ENCODE data around the gene IDH3A. TPM values are rescaled to one million over a fixed set of nuclear protein-coding genes. Genes with fewer than 3 reads are reported as not detected.
A peak's percentile ranks its signal among the peaks of the same experiment; 100 is the strongest.

IDH3A gene
- total and polyA plus RNA-seq, 2 donors (not counting 1 experiment from before 2014, with no cell fraction given), result 24.9 to 65.0 TPM

- H4K20me1 ChIP-seq (ENCODE audit: control insufficient read depth, extremely low read depth, insufficient read depth, low read length), result no peaks in the 10 kb centered on the region
- H3K4me1 ChIP-seq (ENCODE audit: control insufficient read depth, extremely low read depth, insufficient read depth, low read length), result no peaks in the 10 kb centered on the region
- no peak overlapping the region for H3K9ac ChIP-seq (ENCODE audit: insufficient read depth, low read length)
- H3K27ac ChIP-seq (ENCODE audit: insufficient read depth, low read length), result no peak overlapping the region
- peak in 1 of 2 donors; percentile 42 for DNase-seq (ENCODE audit: low read depth in 2 of 2)
- H2AFZ ChIP-seq (ENCODE audit: low read length), result no peak overlapping the region
- H3K4me2 ChIP-seq (ENCODE audit: extremely low read depth, insufficient read depth, low read length), result no peak overlapping the region
- no peaks in the 10 kb centered on the region for H3K27me3 ChIP-seq (ENCODE audit: control insufficient read depth, insufficient read depth, low read length)
- peaks cover 6% of the 10 kb centered on the region for H3K79me2 ChIP-seq (ENCODE audit: control insufficient read depth, insufficient read depth, low read length)
- H3K36me3 ChIP-seq (ENCODE audit: control insufficient read depth, insufficient read depth, low read length), result no peaks in the 10 kb centered on the region
- H3K9me3 ChIP-seq (ENCODE audit: control insufficient read depth, insufficient read depth, low read depth, low read length), result no peaks in the 10 kb centered on the region
- TF ChIP-seq EZH2 (IDR thresholded peaks at IDR 0.05; ENCODE audit: low read length, missing control alignments) (no peak), CTCF (conservative IDR thresholded peaks at IDR 0.05 in 1 of 2, IDR thresholded peaks at IDR 0.05 in 1 of 2; ENCODE audit: low read depth in 1 of 2, low read length in 2 of 2) (no peak)
- H3K4me3 ChIP-seq (replicated peaks in 1 of 4; ENCODE audit: control extremely low read depth in 1 of 4, insufficient read depth in 1 of 4, low read depth in 3 of 4, low read length in 4 of 4), result no peak overlapping the region
Measured at GRCh38 chr15:78155355-78155939, 6.3 kb downstream of the IDH3A start.

GRCh38 chr15:78156653-78157052, 7.5 kb downstream of the IDH3A start:
- H3K27ac ChIP-seq (ENCODE audit: insufficient read depth, low read length), result no peak overlapping the region
- no peak overlapping the region for H3K4me2 ChIP-seq (ENCODE audit: extremely low read depth, insufficient read depth, low read length)
- H2AFZ ChIP-seq (ENCODE audit: low read length), result no peak overlapping the region
- H3K27me3 ChIP-seq (ENCODE audit: control insufficient read depth, insufficient read depth, low read length), result no peaks in the 10 kb centered on the region
- no peak overlapping the region for H3K9ac ChIP-seq (ENCODE audit: insufficient read depth, low read length)
- no peaks in the 10 kb centered on the region for H3K36me3 ChIP-seq (ENCODE audit: control insufficient read depth, insufficient read depth, low read length)
- no peaks in the 10 kb centered on the region for H4K20me1 ChIP-seq (ENCODE audit: control insufficient read depth, extremely low read depth, insufficient read depth, low read length)
- H3K79me2 ChIP-seq (ENCODE audit: control insufficient read depth, insufficient read depth, low read length), result peaks cover 2% of the 10 kb centered on the region
- no peak for DNase-seq (ENCODE audit: low read depth in 2 of 2)
- no peaks in the 10 kb centered on the region for H3K4me1 ChIP-seq (ENCODE audit: control insufficient read depth, extremely low read depth, insufficient read depth, low read length)
- no peak overlapping the region for H3K4me3 ChIP-seq (replicated peaks in 1 of 4; ENCODE audit: control extremely low read depth in 1 of 4, insufficient read depth in 1 of 4, low read depth in 3 of 4, low read length in 4 of 4)
- TF ChIP-seq CTCF (conservative IDR thresholded peaks at IDR 0.05 in 1 of 2, IDR thresholded peaks at IDR 0.05 in 1 of 2; ENCODE audit: low read depth in 1 of 2, low read length in 2 of 2), result no peak
- no peak for TF ChIP-seq EZH2 (IDR thresholded peaks at IDR 0.05; ENCODE audit: low read length, missing control alignments)
- no peaks in the 10 kb centered on the region for H3K9me3 ChIP-seq (ENCODE audit: control insufficient read depth, insufficient read depth, low read depth, low read length)

- DNase-seq (ENCODE audit: low read depth in 2 of 2), result no peak
- Histone ChIP-seq H4K20me1 (ENCODE audit: control insufficient read depth, extremely low read depth, insufficient read depth, low read length) (no peaks in the 10 kb centered on the region), H3K79me2 (ENCODE audit: control insufficient read depth, insufficient read depth, low read length) (no peaks in the 10 kb centered on the region), H3K9ac (ENCODE audit: insufficient read depth, low read length) (no peak overlapping the region), H3K4me3 (replicated peaks in 1 of 4; ENCODE audit: control extremely low read depth in 1 of 4, insufficient read depth in 1 of 4, low read depth in 3 of 4, low read length in 4 of 4) (no peak overlapping the region), H3K4me2 (ENCODE audit: extremely low read depth, insufficient read depth, low read length) (no peak overlapping the region), H3K36me3 (ENCODE audit: control insufficient read depth, insufficient read depth, low read length) (peaks cover 2% of the 10 kb centered on the region), H3K27ac (ENCODE audit: insufficient read depth, low read length) (no peak overlapping the region), H2AFZ (ENCODE audit: low read length) (no peak overlapping the region), H3K9me3 (ENCODE audit: control insufficient read depth, insufficient read depth, low read depth, low read length) (no peaks in the 10 kb centered on the region), H3K27me3 (ENCODE audit: control insufficient read depth, insufficient read depth, low read length) (no peaks in the 10 kb centered on the region), H3K4me1 (ENCODE audit: control insufficient read depth, extremely low read depth, insufficient read depth, low read length) (no peaks in the 10 kb centered on the region)
- TF ChIP-seq EZH2 (IDR thresholded peaks at IDR 0.05; ENCODE audit: low read length, missing control alignments) (no peak), CTCF (conservative IDR thresholded peaks at IDR 0.05 in 1 of 2, IDR thresholded peaks at IDR 0.05 in 1 of 2; ENCODE audit: low read depth in 1 of 2, low read length in 2 of 2) (no peak)
Measured at GRCh38 chr15:78157203-78157602, 8.0 kb downstream of the IDH3A start.

All from fibroblast of lung (primary cell).